Chondrocyte (in vitro differentiated cells): ENCODE results near the gene KRTAP10-5. TPM values are rescaled to one million over a fixed set of nuclear protein-coding genes. Genes with fewer than 3 reads are reported as not detected.

ENCODE experiments used
- DNase-seq: peaks from one replicate; pipeline ENCODE4 v3.0.0; 2021; ENCODE audit warnings: mixed read lengths, low spot score
- H3K27ac Mint-ChIP-seq: one replicate; pipeline ENCODE4 v1.8.0; 2021; ENCODE audit warnings: mild to moderate bottlenecking, moderate library complexity, mixed read lengths; ENCODE audit not compliant: unreplicated experiment
- H3K27me3 Mint-ChIP-seq: 2 replicates; pipeline ENCODE4 v1.8.0; 2021; ENCODE audit warnings: low read depth, mixed read lengths
- H3K36me3 Mint-ChIP-seq: 2 replicates; pipeline ENCODE4 v1.8.0; 2021; ENCODE audit warnings: low read depth, mixed read lengths
- H3K4me1 Mint-ChIP-seq: 2 replicates; pipeline ENCODE4 v1.8.0; 2021; ENCODE audit warnings: low read depth, mild to moderate bottlenecking, mixed read lengths
- H3K4me3 Mint-ChIP-seq: one replicate; pipeline ENCODE4 v1.8.0; 2021; ENCODE audit warnings: mild to moderate bottlenecking, moderate library complexity, mixed read lengths; ENCODE audit not compliant: unreplicated experiment
- H3K9me3 Mint-ChIP-seq: 2 replicates; pipeline ENCODE4 v1.8.0; 2021; ENCODE audit warnings: low read depth, mixed read lengths
- total RNA-seq: library from RNA; stranded (reverse); gene quantifications from 3 replicates; pipeline ENCODE4 v1.2.1, GENCODE V29; 2021
- TF ChIP-seq, protein P1 (sequence below): fragments of 200-600 bp; sonication (generic); IDR thresholded peaks from 2 replicates; pipeline ENCODE4 v1.5.0; 2021; ENCODE audit warnings: antibody characterized with exemption, mild to moderate bottlenecking, moderate library complexity

KRTAP10-5 gene
- total RNA-seq, 1 donor from 2014 or later = not detected

- TF ChIP-seq, protein P1, sequence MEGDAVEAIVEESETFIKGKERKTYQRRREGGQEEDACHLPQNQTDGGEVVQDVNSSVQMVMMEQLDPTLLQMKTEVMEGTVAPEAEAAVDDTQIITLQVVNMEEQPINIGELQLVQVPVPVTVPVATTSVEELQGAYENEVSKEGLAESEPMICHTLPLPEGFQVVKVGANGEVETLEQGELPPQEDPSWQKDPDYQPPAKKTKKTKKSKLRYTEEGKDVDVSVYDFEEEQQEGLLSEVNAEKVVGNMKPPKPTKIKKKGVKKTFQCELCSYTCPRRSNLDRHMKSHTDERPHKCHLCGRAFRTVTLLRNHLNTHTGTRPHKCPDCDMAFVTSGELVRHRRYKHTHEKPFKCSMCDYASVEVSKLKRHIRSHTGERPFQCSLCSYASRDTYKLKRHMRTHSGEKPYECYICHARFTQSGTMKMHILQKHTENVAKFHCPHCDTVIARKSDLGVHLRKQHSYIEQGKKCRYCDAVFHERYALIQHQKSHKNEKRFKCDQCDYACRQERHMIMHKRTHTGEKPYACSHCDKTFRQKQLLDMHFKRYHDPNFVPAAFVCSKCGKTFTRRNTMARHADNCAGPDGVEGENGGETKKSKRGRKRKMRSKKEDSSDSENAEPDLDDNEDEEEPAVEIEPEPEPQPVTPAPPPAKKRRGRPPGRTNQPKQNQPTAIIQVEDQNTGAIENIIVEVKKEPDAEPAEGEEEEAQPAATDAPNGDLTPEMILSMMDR = no peak
- peaks cover 13% of the 10 kb centered on the region for H3K36me3 Mint-ChIP-seq
- H3K27me3 Mint-ChIP-seq = peaks cover 11% of the 10 kb centered on the region
- no peak overlapping the region for H3K4me3 Mint-ChIP-seq
- H3K4me1 Mint-ChIP-seq = peaks cover 16% of the 10 kb centered on the region
- no peak overlapping the region for H3K27ac Mint-ChIP-seq
- DNase-seq = no peak
- H3K9me3 Mint-ChIP-seq = peaks cover 19% of the 10 kb centered on the region
Observed at GRCh38 chr21:44547656-44548331, 32.6 kb downstream of the KRTAP10-5 start.

- peaks cover 10% of the 10 kb centered on the region for H3K4me1 Mint-ChIP-seq
- no peak for DNase-seq
- peaks cover 6% of the 10 kb centered on the region for H3K27me3 Mint-ChIP-seq
- peaks cover 19% of the 10 kb centered on the region for H3K9me3 Mint-ChIP-seq
- H3K36me3 Mint-ChIP-seq = peaks cover 13% of the 10 kb centered on the region
- H3K4me3 Mint-ChIP-seq = no peak overlapping the region
- TF ChIP-seq, protein P1 = no peak
- no peak overlapping the region for H3K27ac Mint-ChIP-seq
Observed at GRCh38 chr21:44544566-44544965, 35.8 kb downstream of the KRTAP10-5 start.

DNA sequence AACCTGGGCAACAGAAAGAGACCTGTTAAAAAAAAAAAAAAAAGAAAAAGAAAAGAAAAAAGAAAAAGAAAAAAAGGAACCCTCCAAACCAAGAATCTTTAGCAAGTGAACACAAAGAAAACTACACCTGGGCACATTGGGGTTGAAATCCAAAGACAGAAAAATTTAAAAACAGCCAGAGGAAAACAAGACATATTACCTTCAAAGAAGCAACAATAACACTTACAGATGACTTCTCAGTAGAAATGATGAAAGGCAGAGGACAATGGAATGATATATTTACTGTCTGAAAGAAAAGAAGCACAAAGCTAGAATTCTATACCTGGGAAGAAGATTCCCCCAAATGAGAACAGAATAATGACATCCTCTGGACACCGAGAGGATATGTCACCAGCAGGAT lies 37.7 kb downstream of the KRTAP10-5 start:
- Mint-ChIP-seq H3K4me3 (no peak overlapping the region), H3K36me3 (peaks cover 11% of the 10 kb centered on the region), H3K9me3 (peaks cover 18% of the 10 kb centered on the region), H3K27ac (no peak overlapping the region), H3K27me3 (peaks cover 5% of the 10 kb centered on the region), H3K4me1 (no peaks in the 10 kb centered on the region)
- DNase-seq = no peak
- TF ChIP-seq, protein P1 = no peak

DNA sequence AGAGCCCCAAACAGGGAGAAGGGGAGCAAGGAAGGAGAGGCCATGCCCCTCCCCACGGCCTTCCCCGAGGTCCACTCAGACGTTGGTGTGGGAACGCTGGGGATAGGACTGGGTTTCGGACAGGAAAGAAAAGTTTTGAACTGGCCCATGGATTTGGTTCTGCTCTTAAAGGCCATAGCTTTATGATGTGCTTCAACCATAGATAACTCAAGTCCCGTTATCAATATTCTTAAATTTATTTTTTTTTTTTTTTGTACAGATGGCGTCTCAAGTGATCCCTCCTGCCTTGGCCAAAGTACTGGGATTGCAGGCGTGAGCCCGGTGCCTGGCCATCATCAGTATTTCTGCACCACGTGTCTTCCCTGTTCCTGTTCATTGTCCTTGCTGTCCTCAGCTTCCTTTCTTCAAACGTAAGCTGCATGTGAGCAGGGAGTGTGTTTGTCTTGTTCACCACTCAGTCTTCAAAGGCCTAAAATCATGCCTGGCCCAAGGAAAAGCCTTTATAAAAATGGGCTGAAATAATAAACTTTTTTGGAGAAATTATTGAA lies 39.6 kb downstream of the KRTAP10-5 start:
- Mint-ChIP-seq H3K4me3 (no peak overlapping the region), H3K27ac (no peak overlapping the region), H3K36me3 (peaks cover 1% of the 10 kb centered on the region), H3K27me3 (peaks cover 7% of the 10 kb centered on the region), H3K9me3 (peaks cover 11% of the 10 kb centered on the region), H3K4me1 (no peaks in the 10 kb centered on the region)
- TF ChIP-seq, protein P1 = no peak
- no peak for DNase-seq

- Mint-ChIP-seq H3K36me3 (no peaks in the 10 kb centered on the region), H3K4me3 (no peak within 1 kb of the TSS), H3K4me1 (no peaks in the 10 kb centered on the region), H3K27me3 (peaks cover 8% of the 10 kb centered on the region), H3K27ac (no peak within 1 kb of the TSS), H3K9me3 (peaks cover 5% of the 10 kb centered on the region)
- TF ChIP-seq, protein P1 = no peak
- no peak for DNase-seq
Observed at GRCh38 chr21:44539991-44540666, 40.3 kb downstream of the KRTAP10-5 start, which contains the start of gene KRTAP10-1. KRTAP10-1 (minus strand) TSS chr21:44540195; CDS start chr21:44540150, 45 bp downstream.
